Progenitor cell of endocrine pancreas (in vitro differentiated cells): Measurements from ENCODE around the gene NEK9. TPM values are rescaled to one million over a fixed set of nuclear protein-coding genes. Genes with fewer than 3 reads are reported as not detected.

Source experiments
- DNase-seq: peaks from one replicate; pipeline ENCODE4 v3.0.0; 2021; ENCODE audit warnings: low spot score; ENCODE audit not compliant: unreplicated experiment
- H3K27ac Mint-ChIP-seq: 2 replicates; pipeline ENCODE4 v1.8.0; 2021; ENCODE audit warnings: mild to moderate bottlenecking, moderate library complexity, mixed read lengths
- H3K27me3 Mint-ChIP-seq: 2 replicates; pipeline ENCODE4 v1.8.0; 2021; ENCODE audit warnings: mixed read lengths
- H3K36me3 Mint-ChIP-seq: 2 replicates; pipeline ENCODE4 v1.8.0; 2022; ENCODE audit warnings: mixed read lengths; ENCODE audit not compliant: insufficient read depth
- H3K4me1 Mint-ChIP-seq: 2 replicates; pipeline ENCODE4 v1.8.0; 2021; ENCODE audit warnings: low read depth, mixed read lengths
- H3K4me3 Mint-ChIP-seq: 2 replicates; pipeline ENCODE4 v1.8.0; 2021; ENCODE audit warnings: low read depth, mild to moderate bottlenecking, moderate library complexity, mixed read lengths
- H3K9me3 Mint-ChIP-seq: 2 replicates; pipeline ENCODE4 v1.8.0; 2021; ENCODE audit warnings: low read depth, mixed read lengths
- CTCF ChIP-seq: fragments of 200-600 bp; sonication (generic); IDR thresholded peaks from one replicate; pipeline ENCODE4 v1.5.0; 2021; ENCODE audit warnings: antibody characterized with exemption, mild to moderate bottlenecking; ENCODE audit not compliant: unreplicated experiment
- total RNA-seq: library from RNA; stranded (reverse); gene quantifications from 2 replicates; pipeline ENCODE4 v1.2.1, GENCODE V29; 2021

The NEK9 gene
- total RNA-seq, 1 donor from 2014 or later, result 97.1 TPM

GRCh38 chr14:75123991-75124390 is 2.9 kb downstream of the NEK9 start:
- peaks cover 19% of the 10 kb centered on the region for H3K4me1 Mint-ChIP-seq
- no peaks in the 10 kb centered on the region for H3K9me3 Mint-ChIP-seq
- no peak overlapping the region for H3K4me3 Mint-ChIP-seq
- TF ChIP-seq CTCF, result no peak
- no peak overlapping the region for H3K27ac Mint-ChIP-seq
- peaks cover 4% of the 10 kb centered on the region for H3K36me3 Mint-ChIP-seq
- no peaks in the 10 kb centered on the region for H3K27me3 Mint-ChIP-seq
- no peak for DNase-seq

GRCh38 chr14:75121552-75121951 is 5.3 kb downstream of the NEK9 start:
- H3K4me1 Mint-ChIP-seq, result peaks cover 11% of the 10 kb centered on the region
- H3K27me3 Mint-ChIP-seq, result no peaks in the 10 kb centered on the region
- H3K27ac Mint-ChIP-seq, result no peak overlapping the region
- no peak for DNase-seq
- H3K36me3 Mint-ChIP-seq, result peaks cover 7% of the 10 kb centered on the region
- H3K4me3 Mint-ChIP-seq, result no peak overlapping the region
- no peaks in the 10 kb centered on the region for H3K9me3 Mint-ChIP-seq
- no peak for TF ChIP-seq CTCF

- no peak for TF ChIP-seq CTCF
- Mint-ChIP-seq H3K27me3 (no peaks in the 10 kb centered on the region), H3K27ac (no peak overlapping the region), H3K36me3 (peaks cover 9% of the 10 kb centered on the region), H3K4me3 (no peak overlapping the region), H3K4me1 (peaks cover 5% of the 10 kb centered on the region), H3K9me3 (no peaks in the 10 kb centered on the region)
- no peak for DNase-seq
Observed at GRCh38 chr14:75120541-75121291, 6.1 kb downstream of the NEK9 start.

- no peak overlapping the region for H3K27ac Mint-ChIP-seq
- no peak for TF ChIP-seq CTCF
- H3K4me3 Mint-ChIP-seq, result no peak overlapping the region
- no peak for DNase-seq
- no peaks in the 10 kb centered on the region for H3K9me3 Mint-ChIP-seq
- peaks cover 12% of the 10 kb centered on the region for H3K36me3 Mint-ChIP-seq
- no peaks in the 10 kb centered on the region for H3K4me1 Mint-ChIP-seq
- no peaks in the 10 kb centered on the region for H3K27me3 Mint-ChIP-seq
Observed at GRCh38 chr14:75119056-75119455, 7.8 kb downstream of the NEK9 start.

- Mint-ChIP-seq H3K9me3 (no peaks in the 10 kb centered on the region), H3K27me3 (no peaks in the 10 kb centered on the region), H3K36me3 (peaks cover 30% of the 10 kb centered on the region), H3K4me3 (no peak overlapping the region), H3K4me1 (no peaks in the 10 kb centered on the region), H3K27ac (no peak overlapping the region)
- no peak for TF ChIP-seq CTCF
- DNase-seq, result no peak
Observed at GRCh38 chr14:75113932-75114539, 12.8 kb downstream of the NEK9 start.
